Measurements from ENCODE around the gene UBQLN1. TPM values are rescaled to one million over a fixed set of nuclear protein-coding genes. Genes with fewer than 3 reads are reported as not detected.

Gene UBQLN1
- total RNA-seq = 145 and 161 TPM in 2 replicates

DNA sequence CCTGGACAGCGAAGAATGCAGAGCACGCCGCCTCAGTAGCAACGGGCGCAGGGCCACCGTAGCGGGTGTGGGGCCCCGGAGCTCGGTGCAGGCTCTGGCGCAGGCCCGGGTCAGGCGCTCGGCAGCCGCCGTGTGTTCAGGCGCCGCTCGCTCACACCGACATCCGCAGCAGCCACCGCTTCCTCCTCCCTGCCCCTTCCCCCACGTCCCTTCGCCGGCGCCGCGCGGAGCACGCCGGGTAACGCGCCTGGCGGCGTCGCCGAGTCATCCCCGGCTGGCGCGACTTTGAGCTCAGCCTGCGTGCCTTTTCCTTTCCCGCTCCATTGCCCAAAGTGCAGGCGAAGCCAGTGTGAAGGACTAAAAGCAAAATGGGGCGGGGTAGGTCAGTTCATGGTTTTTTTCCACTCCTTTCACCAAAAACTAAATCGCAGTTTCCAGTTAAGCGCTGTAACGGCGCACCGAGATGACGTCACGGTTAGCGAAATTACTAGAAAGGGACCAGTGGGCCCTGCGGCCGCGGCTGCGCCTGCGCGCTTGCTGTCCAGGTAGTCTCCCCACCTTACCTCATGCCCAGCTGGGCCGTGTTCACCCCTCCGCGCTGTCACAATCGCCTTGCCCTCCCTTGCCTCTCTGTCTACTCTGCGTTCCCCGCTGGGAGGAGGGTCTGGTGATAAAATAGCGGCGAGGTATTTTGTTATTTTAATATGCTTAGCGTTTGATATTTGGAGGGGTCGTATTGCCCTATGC, at the start of gene UBQLN1:
Gene UBQLN1 (minus strand): TSS at position 191 of the 747 bp plus-strand sequence. CDS start 279 bp downstream, outside the sequence.

DNA sequence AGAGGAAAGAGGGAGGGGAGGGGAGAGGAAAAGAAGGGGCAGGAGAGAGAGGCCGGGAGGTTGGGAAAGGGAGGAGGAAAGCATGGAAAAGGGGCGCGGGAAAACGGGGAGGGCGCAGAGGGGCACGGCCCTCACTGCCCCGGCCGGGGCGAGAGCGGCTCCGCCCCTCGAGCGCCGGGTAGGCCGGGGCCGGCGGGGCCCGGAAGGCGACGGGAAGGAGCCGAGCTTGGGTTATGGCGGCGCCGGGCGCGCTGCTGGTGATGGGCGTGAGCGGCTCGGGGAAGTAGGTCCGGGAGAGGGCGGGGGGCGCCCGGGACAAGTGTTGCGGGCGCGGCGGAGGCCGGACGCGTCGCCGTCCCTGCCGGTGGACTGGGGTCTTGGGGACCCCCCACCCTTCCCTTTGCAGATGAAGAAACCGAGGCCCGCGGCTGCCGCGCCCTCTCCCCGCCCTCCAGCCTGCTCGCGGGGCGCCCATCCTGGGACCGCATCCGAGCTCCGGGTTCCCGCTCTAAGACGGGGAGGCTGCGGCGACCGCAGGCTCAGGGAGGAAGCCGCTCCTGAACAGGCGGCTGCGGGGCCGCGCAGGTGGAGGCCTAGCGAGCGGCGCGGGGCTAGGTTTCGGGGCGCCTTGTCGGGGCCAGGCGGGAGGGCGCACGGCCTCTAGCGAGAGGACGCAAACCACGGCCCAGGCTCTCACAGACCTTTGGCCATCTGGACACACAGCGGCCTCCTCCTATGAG, 84.6 kb downstream of the UBQLN1 start, which contains the start of gene IDNK:
Gene IDNK (plus strand): TSS at position 205 of the 740 bp plus-strand sequence. CDS start 29 bp downstream, at position 234.

Other genes starting within 250 kb of the UBQLN1 start
- gene FRMD3, start 169.6 kb downstream of the UBQLN1 start, total RNA-seq = 2.8 and 2.9 TPM in 2 replicates
- gene IDNK, start 84.8 kb downstream of the UBQLN1 start, total RNA-seq = 2.6 and 3.8 TPM in 2 replicates
- gene GKAP1, start 109.8 kb upstream of the UBQLN1 start, total RNA-seq = 0.49 and 0.65 TPM in 2 replicates
- 3.9 TPM in 2 replicates for gene KIF27, start 213.5 kb upstream of the UBQLN1 start, total RNA-seq